GM23338 (cell line): ENCODE data around the gene SCO2. TPM values are rescaled to one million over a fixed set of nuclear protein-coding genes. Genes with fewer than 3 reads are reported as not detected.

Experiments
- ATAC-seq: fragments of 200-7000 bp; cut with Tn5 transposase; 3 replicates; pipeline ENCODE4 v1.9.1; 2020
- DNase-seq: peaks from one replicate; pipeline ENCODE4 v3.0.0-alpha.2; 2015; ENCODE audit warnings: low spot score
- H2AFZ ChIP-seq: fragments of 200-600 bp; sonication (generic); 2 replicates; pipeline ENCODE4 v1.8.0; 2016; ENCODE audit warnings: antibody characterized with exemption, mild to moderate bottlenecking, moderate library complexity
- H3F3A ChIP-seq: fragments of 200-600 bp; sonication (generic); replicated peaks from 2 replicates; pipeline ENCODE4 v1.8.0; 2017; ENCODE audit warnings: antibody characterized with exemption, mixed run types, low read depth
- H3K27ac ChIP-seq: fragments of 200-600 bp; sonication (generic); 2 replicates; pipeline ENCODE4 v1.6.1; 2016; ENCODE audit warnings: low read depth
- H3K27me3 ChIP-seq: fragments of 200-600 bp; sonication (generic); 2 replicates; pipeline ENCODE4 v1.8.0; 2016; ENCODE audit warnings: mild to moderate bottlenecking, mixed run types, moderate library complexity; ENCODE audit not compliant: insufficient read depth
- H3K36me3 ChIP-seq: fragments of 200-600 bp; sonication (generic); 2 replicates; pipeline ENCODE4 v1.8.0; 2016; ENCODE audit warnings: mild to moderate bottlenecking; ENCODE audit not compliant: insufficient read depth
- H3K4me1 ChIP-seq: fragments of 200-600 bp; sonication (generic); 2 replicates; pipeline ENCODE4 v1.8.0; 2016; ENCODE audit warnings: mild to moderate bottlenecking, moderate library complexity; ENCODE audit not compliant: insufficient read depth
- H3K4me2 ChIP-seq: fragments of 200-600 bp; sonication (generic); 2 replicates; pipeline ENCODE4 v1.7.1; 2017; ENCODE audit warnings: mixed run types
- H3K4me3 ChIP-seq: fragments of 200-600 bp; sonication (generic); 2 replicates; pipeline ENCODE4 v1.6.1; 2016; ENCODE audit warnings: mixed run types
- H3K79me2 ChIP-seq: fragments of 200-600 bp; sonication (generic); replicated peaks from 2 replicates; pipeline ENCODE4 v1.8.0; 2017; ENCODE audit warnings: mild to moderate bottlenecking; ENCODE audit not compliant: insufficient read depth
- H3K9me2 ChIP-seq: fragments of 200-600 bp; sonication (generic); 2 replicates; pipeline ENCODE4 v1.8.0; 2017; ENCODE audit not compliant: insufficient read depth
- H4K20me1 ChIP-seq: fragments of 200-600 bp; sonication (generic); replicated peaks from 2 replicates; pipeline ENCODE4 v1.8.0; 2017; ENCODE audit warnings: mild to moderate bottlenecking; ENCODE audit not compliant: insufficient read depth
- H3K27ac Mint-ChIP-seq: 2 replicates; pipeline ENCODE4 v1.8.0; 2020; ENCODE audit warnings: inconsistent platforms, mild to moderate bottlenecking, moderate library complexity, mixed read lengths
- H3K27me3 Mint-ChIP-seq: 3 replicates; pipeline ENCODE4 v1.8.0; 2022; ENCODE audit warnings: low read depth, mild to moderate bottlenecking, moderate library complexity, mixed read lengths, inconsistent platforms; ENCODE audit not compliant: insufficient read depth, poor library complexity
- H3K36me3 Mint-ChIP-seq: 3 replicates; pipeline ENCODE4 v1.8.0; 2021; ENCODE audit warnings: low read depth, mild to moderate bottlenecking, inconsistent platforms, moderate library complexity, mixed read lengths
- H3K4me1 Mint-ChIP-seq: 3 replicates; pipeline ENCODE4 v1.8.0; 2020; ENCODE audit warnings: mild to moderate bottlenecking, inconsistent platforms, mixed read lengths
- H3K4me3 Mint-ChIP-seq: 3 replicates; pipeline ENCODE4 v1.8.0; 2021; ENCODE audit warnings: moderate library complexity, mild to moderate bottlenecking, inconsistent platforms, mixed read lengths
- H3K9me3 Mint-ChIP-seq: 3 replicates; pipeline ENCODE4 v1.8.0; 2020; ENCODE audit warnings: moderate library complexity, mild to moderate bottlenecking, inconsistent platforms, mixed read lengths
- CREB1 ChIP-seq: fragments of 250-450 bp; sonication (Bioruptor Pico); IDR thresholded peaks from 2 replicates; pipeline ENCODE4 v1.5.0; 2020; ENCODE audit warnings: low read depth, mild to moderate bottlenecking, moderate library complexity
- ETS1 ChIP-seq: IDR thresholded peaks from 2 replicates; pipeline ENCODE4 v1.6.1; 2016; ENCODE audit warnings: antibody characterized with exemption
- EZH2phosphoT487 ChIP-seq: fragments of 200-600 bp; sonication (generic); IDR thresholded peaks from one replicate; pipeline ENCODE4 v1.8.1; 2018; ENCODE audit warnings: antibody characterized with exemption; ENCODE audit not compliant: unreplicated experiment
- NANOG ChIP-seq: IDR thresholded peaks from 2 replicates; pipeline ENCODE4 v1.6.1; 2016; ENCODE audit warnings: antibody characterized with exemption, borderline replicate concordance
- ZNF462 ChIP-seq: fragments of 250-450 bp; sonication (Bioruptor Pico); IDR thresholded peaks from 2 replicates; pipeline ENCODE4 v1.5.0; 2020; ENCODE audit warnings: mild to moderate bottlenecking, moderate library complexity
- polyA plus RNA-seq: library from polyadenylated mRNA; unstranded; fragments of >200 nt; fragmentation: Nextera tagmentation; extraction: Ambion mirVana; gene quantifications from 2 replicates; pipeline ENCODE4 v1.2.1, GENCODE V29; 2016
- total RNA-seq: library from RNA; depleted of rRNA; stranded (reverse); fragments of >200 nt; shearing (Covaris generic); gene quantifications from 2 replicates; pipeline ENCODE4 v1.2.3, GENCODE V29; 2014
- TF ChIP-seq, protein P1 (sequence below): IDR thresholded peaks from one replicate; pipeline ENCODE4 v1.6.1; 2018; ENCODE audit warnings: antibody characterized with exemption; ENCODE audit not compliant: unreplicated experiment
- TF ChIP-seq, protein P2 (sequence below), 2 experiments: fragments of 200-600 bp in 1 of 2; sonication (generic) in 1 of 2; conservative IDR thresholded peaks; 2 replicates each; pipeline versions ENCODE4 v1.5.1 to v1.6.1; 2016 to 2017; ENCODE audit warnings: antibody characterized with exemption in 2 of 2, low read depth in 2 of 2, mild to moderate bottlenecking in 2 of 2, moderate library complexity in 1 of 2

The SCO2 gene
- total and polyA plus RNA-seq, 2 experiments from 2014 or later = 2.6 to 4.9 TPM

DNA sequence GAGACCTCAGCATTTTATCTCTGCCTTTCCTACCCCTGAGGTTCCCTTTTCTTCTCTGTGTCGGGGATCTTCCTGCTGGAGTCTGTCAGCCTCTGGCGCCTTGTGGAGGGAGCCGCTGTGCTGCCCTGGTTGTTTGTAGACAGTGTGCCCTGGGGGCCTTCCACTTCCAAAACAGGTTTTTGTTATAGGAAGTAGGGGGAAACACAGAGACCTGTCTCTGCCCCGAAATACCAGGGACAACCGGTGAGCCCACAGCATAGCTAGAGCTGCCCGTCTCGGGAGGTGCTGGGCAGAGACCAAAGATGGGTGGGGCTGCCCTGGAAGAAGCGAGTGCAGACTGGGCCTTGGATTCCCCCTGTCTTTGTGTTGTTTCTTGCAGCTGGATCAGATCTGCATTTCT, 9.3 kb downstream of the SCO2 start:
- Histone ChIP-seq H3K27me3 (no peaks in the 10 kb centered on the region), H3K36me3 (no peaks in the 10 kb centered on the region; the same call in 1 of the 2 replicates), H4K20me1 (peaks cover 17% of the 10 kb centered on the region; the same call in 1 of the 2 replicates), H3K9me2 (no peaks in the 10 kb centered on the region), H3K79me2 (peaks cover 38% of the 10 kb centered on the region), H3K27ac (no peak overlapping the region), H3K4me1 (no peaks in the 10 kb centered on the region), H3F3A (no peaks in the 10 kb centered on the region), H2AFZ (no peak overlapping the region), H3K4me2 (no peak overlapping the region), H3K4me3 (no peak overlapping the region)
- Mint-ChIP-seq H3K27me3 (peaks cover 8% of the 10 kb centered on the region), H3K36me3 (peaks cover 13% of the 10 kb centered on the region), H3K9me3 (no peaks in the 10 kb centered on the region; the same call in 2 of the 3 replicates), H3K4me3 (no peak overlapping the region), H3K4me1 (no peaks in the 10 kb centered on the region; the same call in 2 of the 3 replicates), H3K27ac (no peak overlapping the region)
- ATAC-seq (no peak), DNase-seq (no peak)
- TF ChIP-seq EZH2phosphoT487 (no peak), CREB1 (CRISPR knock-in tag) (no peak), NANOG (no peak), ETS1 (no peak)
- TF ChIP-seq, protein P1, sequence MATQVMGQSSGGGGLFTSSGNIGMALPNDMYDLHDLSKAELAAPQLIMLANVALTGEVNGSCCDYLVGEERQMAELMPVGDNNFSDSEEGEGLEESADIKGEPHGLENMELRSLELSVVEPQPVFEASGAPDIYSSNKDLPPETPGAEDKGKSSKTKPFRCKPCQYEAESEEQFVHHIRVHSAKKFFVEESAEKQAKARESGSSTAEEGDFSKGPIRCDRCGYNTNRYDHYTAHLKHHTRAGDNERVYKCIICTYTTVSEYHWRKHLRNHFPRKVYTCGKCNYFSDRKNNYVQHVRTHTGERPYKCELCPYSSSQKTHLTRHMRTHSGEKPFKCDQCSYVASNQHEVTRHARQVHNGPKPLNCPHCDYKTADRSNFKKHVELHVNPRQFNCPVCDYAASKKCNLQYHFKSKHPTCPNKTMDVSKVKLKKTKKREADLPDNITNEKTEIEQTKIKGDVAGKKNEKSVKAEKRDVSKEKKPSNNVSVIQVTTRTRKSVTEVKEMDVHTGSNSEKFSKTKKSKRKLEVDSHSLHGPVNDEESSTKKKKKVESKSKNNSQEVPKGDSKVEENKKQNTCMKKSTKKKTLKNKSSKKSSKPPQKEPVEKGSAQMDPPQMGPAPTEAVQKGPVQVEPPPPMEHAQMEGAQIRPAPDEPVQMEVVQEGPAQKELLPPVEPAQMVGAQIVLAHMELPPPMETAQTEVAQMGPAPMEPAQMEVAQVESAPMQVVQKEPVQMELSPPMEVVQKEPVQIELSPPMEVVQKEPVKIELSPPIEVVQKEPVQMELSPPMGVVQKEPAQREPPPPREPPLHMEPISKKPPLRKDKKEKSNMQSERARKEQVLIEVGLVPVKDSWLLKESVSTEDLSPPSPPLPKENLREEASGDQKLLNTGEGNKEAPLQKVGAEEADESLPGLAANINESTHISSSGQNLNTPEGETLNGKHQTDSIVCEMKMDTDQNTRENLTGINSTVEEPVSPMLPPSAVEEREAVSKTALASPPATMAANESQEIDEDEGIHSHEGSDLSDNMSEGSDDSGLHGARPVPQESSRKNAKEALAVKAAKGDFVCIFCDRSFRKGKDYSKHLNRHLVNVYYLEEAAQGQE = no peak
- TF ChIP-seq, protein P2, sequence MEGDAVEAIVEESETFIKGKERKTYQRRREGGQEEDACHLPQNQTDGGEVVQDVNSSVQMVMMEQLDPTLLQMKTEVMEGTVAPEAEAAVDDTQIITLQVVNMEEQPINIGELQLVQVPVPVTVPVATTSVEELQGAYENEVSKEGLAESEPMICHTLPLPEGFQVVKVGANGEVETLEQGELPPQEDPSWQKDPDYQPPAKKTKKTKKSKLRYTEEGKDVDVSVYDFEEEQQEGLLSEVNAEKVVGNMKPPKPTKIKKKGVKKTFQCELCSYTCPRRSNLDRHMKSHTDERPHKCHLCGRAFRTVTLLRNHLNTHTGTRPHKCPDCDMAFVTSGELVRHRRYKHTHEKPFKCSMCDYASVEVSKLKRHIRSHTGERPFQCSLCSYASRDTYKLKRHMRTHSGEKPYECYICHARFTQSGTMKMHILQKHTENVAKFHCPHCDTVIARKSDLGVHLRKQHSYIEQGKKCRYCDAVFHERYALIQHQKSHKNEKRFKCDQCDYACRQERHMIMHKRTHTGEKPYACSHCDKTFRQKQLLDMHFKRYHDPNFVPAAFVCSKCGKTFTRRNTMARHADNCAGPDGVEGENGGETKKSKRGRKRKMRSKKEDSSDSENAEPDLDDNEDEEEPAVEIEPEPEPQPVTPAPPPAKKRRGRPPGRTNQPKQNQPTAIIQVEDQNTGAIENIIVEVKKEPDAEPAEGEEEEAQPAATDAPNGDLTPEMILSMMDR (conservative IDR thresholded peaks at IDR 0.05; ENCODE audit: low read depth in 2 of 2) = no peak

GRCh38 chr22:50513175-50513574, 12.2 kb downstream of the SCO2 start:
- Histone ChIP-seq H3K9me2 (no peaks in the 10 kb centered on the region), H3K4me1 (peaks cover 7% of the 10 kb centered on the region), H3K4me2 (no peak overlapping the region), H2AFZ (no peak overlapping the region), H3K27me3 (no peaks in the 10 kb centered on the region), H3F3A (0 out of 2 replicates have a peak, but pooled peaks cover 6% of the 10 kb centered on the region), H3K27ac (no peak overlapping the region), H3K4me3 (no peak overlapping the region), H3K36me3 (no peaks in the 10 kb centered on the region), H4K20me1 (peaks cover 36% of the 10 kb centered on the region), H3K79me2 (peaks cover 66% of the 10 kb centered on the region)
- DNase-seq (no peak), ATAC-seq (no peak)
- Mint-ChIP-seq H3K4me1 (peaks cover 10% of the 10 kb centered on the region), H3K36me3 (peaks cover 2% of the 10 kb centered on the region; the same call in 2 of the 3 replicates), H3K9me3 (no peaks in the 10 kb centered on the region; the same call in 2 of the 3 replicates), H3K27me3 (peaks cover 4% of the 10 kb centered on the region), H3K27ac (no peak overlapping the region), H3K4me3 (no peak overlapping the region)
- no peak for TF ChIP-seq ZNF462
